ENCODE data around the gene CHRM4.

CHRM4 gene

DNA sequence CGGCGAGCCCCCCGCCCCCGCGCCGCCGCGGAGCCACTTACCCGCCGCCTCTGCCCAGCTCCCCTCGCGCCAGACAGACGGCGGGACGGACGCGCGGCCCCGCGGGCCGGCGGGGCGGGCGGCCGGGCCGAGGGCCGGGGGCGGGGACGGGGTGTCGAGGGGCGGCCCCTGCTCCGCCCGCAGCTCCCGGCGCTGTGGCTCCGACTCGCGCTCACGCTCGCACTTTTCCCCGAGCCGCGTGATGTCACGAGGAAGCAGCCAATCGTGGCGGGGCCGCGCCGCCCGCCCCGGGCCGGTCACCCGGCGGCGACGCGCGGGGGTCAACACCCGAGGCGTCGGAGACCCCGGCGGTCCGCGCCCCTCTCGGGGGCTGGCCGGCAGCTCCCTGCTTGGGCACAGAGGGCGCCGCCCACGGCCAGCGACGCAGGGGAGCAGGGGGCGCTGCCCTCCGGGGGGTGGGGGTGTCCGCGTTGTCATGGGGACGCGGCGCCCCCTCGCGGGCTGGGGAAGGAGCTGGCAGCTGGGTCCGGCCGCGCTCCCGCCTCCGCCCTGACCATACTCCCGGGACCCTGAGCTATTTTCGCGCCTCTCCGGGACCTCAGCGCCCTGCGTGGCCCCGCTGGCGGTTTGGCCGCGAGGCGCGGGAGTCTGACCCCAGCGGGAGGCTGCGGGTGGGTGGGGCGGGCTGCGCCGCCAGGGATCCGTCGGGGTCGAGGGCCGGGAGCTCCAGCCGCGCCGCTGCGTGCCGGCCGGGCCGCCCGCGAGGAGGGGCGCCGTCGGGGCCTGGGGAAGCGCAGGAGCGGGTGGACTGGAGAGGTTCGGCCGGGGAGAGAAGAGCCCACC is at the start of gene CHRM4:
Gene CHRM4 (minus strand): TSS at position 199 of the 843 bp plus-strand sequence. CDS start 5,219 bp downstream, outside the sequence.
- DNase-seq, result no peak

DNA sequence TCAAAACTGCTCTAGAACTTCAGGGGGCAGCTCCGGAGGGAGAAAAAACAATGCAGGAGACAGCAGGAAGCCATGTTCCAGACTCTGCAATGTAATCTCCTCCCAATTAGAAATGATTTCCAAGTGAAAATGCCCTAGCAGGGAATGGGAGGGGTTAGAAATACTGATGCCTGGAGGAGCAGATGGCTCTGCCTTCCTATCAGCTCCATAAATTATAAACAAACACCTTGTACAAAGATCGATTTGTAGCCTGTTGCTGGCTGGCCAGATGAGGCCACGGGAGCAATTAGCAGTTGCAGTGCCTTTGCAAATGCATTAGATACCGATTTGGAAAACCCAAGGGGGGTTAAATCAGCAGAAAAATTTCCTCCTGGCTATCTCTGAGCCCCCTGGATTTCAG is 46.6 kb upstream of the CHRM4 start:
- DNase-seq, result no peak

- DNase-seq, result no peak
Observed at GRCh38 chr11:46437122-46437689, 45.6 kb upstream of the CHRM4 start.

GRCh38 chr11:46436113-46436512 is 44.5 kb upstream of the CHRM4 start:
- no peak for DNase-seq

GRCh38 chr11:46435679-46436078 is 44.1 kb upstream of the CHRM4 start:
- no peak for DNase-seq

GRCh38 chr11:46431211-46431610 is 39.6 kb upstream of the CHRM4 start:
- DNase-seq, result no peak

- DNase-seq, result no peak
Observed at GRCh38 chr11:46429717-46430116, 38.1 kb upstream of the CHRM4 start.

DNA sequence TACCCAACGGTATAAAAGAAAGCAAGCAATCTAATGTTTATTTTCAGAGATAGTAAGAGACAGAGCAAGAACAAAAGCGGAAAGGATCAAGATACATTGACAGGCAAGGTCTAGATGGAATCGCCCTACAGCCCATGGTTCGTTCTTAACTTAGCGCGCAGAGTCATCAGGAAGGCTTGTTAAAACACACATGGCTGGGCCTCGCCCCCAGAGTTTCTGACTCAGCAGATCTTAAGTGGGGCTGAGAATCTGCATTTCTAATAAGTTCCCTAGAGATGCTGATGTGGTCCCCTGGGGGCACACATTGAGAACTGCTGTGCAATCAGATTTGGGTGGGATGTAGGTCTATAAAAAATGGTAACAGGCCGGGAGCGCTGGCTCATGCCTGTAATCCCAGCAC is 35.8 kb upstream of the CHRM4 start:
- no peak for DNase-seq

GRCh38 chr11:46426233-46426991 is 34.8 kb upstream of the CHRM4 start:
- DNase-seq, result no peak

DNA sequence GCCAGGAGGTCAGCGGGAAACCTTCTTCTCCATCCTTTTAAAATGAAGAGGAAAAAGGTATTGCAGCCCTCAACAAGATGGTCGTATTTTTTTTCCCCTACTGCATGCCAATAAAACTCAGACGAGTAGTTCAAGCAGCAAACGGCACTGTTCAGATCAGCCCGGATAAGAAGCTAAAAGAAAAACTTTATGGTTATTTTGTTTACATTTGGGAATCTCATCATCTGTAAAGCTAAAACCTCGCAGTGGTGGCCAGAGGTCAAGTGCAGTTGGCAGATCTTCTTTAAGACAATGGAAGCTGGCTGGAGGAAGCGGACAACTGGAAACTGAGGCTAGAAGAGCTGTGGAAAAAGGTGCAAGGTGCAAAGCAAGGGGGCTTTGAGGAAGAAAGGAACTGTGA is 31.0 kb upstream of the CHRM4 start:
- no peak for DNase-seq

DNA sequence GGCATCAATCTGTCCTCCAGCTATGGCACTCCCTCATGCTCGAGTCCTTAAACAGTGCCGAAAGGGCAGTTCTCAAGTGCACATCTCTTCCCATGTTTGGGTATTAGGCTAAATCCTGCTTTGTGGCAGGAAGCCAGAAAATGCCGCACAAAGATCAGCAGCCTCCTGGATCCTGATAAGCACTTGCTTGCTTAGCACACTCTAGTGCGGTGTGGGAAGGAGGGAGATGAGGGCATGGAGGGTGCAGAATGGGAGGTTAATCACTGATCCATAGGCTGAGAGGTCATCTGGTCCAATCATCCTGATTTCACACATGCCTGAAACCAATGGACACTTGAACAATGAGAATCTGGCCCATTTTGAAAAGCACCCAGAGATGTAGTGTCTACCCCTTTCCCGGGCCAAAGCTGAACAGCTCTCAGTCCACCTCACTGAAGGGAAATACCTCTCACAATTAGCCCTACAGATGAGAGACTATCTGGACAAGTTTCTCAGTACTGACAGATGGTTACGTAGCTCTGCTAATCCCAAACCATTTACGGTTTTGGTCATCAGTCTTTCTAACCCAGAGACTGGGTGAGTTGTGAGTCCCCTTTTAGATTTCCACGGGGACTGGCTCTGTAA is 29.8 kb upstream of the CHRM4 start:
- no peak for DNase-seq

- no peak for DNase-seq
Observed at GRCh38 chr11:46420513-46420912, 28.9 kb upstream of the CHRM4 start.

DNA sequence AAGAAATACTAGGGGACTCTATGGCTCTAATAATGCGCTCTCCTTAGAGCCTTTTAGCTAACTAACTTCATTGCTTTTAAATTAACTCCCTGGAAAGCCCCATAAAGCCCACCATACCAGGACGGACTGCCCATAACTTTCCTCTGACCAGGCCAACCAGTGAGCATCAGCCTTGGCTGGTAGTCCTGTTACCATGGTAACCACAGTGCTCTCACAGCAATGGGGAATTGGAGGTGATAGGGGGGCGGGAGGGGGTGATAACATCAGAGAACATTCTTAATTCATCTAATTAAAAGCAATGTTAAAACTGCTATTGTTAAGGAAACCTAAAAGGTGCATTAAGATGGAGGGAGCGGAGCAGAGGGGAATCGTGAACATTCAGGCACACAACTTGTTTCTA is 27.2 kb upstream of the CHRM4 start:
- DNase-seq, result no peak

DNA sequence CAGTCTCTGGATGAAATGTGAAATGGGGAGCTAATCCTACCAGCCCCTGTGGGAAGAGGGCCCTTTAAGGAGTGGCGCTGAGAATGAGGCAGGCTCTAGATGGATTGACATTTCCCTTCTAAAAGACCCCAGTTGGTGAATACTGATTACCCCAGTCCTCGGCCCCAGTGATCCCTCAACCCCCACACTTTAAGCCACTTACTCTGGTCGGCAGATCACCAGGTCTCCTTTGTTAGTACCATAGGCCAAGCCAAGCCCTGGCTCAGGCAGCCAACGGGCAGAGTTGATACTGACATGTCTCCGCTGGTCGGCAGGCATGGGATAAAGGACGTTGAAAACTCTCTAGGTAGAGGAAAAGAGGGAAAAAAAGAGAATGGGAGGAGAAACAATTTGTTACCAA is 26.1 kb upstream of the CHRM4 start:
- no peak for DNase-seq

DNA sequence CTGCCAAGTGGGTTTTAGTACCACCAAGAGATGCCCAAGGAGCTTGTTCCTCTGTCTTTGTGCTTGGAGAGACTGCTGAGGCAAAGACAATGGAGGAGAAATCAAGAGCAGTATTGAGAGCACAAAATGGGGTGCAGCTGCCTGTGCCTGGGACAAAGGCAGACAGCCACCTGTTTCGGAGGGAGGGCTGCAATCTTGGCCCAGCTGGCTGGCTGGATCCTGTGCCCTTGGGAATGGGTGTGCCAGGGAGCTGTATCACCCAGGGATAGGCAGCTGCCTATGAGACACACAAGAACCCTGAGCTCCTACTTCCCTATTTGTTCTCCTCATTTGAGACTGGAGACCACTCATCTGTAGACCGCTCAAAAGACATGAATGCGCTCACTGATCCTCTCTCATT is 23.3 kb upstream of the CHRM4 start:
- no peak for DNase-seq

DNA sequence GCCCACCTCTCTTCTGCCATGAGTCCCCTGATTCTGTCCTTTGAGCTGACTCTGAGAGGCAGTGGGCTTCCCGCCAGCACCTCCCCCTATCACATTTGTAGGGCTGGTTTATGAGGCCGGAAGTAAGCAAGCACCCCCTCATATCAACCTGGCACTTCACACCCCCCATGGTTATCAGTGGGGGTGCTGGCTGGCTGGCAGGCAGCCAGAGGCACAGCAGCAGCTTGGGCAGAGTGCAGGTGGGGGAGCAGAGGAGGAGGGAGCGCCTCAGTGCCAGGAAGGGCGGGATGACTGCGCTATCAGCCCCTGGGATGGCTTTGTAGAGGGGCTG is 22.9 kb upstream of the CHRM4 start:
- no peak for DNase-seq

DNA sequence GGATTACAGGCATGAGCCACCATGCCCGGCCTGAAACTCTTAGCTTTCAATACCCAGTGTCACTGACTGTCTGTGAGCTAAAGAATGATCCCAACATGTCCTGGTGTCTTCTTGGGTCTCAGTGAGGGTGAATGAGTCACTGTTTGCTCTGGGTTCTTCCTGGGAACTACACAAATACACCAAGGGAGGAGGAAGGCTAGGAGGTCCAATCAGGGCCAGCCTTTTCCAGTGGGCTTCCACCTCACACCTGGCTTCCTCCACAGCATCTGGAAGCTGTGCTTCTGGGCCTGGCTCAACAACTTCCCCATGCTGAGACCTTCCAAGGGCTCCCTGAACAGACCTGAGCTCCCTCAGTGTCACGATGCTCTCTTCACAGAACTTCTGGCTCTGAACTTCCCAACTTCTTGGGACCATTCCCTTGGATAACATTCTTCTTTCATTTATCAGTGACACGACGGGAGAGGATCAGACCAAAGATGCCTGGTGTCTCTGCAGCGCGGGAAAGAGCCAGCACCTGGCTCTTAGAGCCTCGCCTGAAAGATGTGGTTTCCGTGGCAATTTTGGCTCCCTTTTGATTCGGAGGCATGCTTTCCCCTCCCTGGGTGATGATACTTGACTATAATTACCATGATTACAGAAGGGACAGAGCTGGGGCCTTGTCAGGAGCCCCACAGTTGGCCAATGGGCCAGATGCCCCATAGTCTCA is 22.3 kb upstream of the CHRM4 start:
- DNase-seq, result no peak

DNA sequence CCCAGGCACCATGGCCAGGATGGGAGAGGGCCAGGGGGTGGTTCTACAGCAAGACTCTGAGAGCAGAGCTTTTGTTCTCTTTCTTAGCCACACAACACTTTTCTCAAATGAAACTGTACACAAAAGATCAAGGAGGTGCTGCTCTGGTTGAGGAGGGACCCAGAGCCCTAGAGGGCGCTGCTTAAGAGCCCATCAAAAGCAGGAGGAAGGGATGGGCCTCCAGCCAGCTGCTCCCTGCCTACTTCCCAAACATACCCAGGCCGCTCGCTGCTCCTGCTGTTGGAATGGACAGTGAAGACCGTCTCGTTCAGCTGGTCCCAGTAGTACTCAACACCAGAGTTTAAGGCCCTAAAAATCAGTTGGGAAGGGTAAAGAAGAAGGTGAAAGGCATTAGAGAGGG is 18.4 kb upstream of the CHRM4 start:
- DNase-seq, result no peak

DNA sequence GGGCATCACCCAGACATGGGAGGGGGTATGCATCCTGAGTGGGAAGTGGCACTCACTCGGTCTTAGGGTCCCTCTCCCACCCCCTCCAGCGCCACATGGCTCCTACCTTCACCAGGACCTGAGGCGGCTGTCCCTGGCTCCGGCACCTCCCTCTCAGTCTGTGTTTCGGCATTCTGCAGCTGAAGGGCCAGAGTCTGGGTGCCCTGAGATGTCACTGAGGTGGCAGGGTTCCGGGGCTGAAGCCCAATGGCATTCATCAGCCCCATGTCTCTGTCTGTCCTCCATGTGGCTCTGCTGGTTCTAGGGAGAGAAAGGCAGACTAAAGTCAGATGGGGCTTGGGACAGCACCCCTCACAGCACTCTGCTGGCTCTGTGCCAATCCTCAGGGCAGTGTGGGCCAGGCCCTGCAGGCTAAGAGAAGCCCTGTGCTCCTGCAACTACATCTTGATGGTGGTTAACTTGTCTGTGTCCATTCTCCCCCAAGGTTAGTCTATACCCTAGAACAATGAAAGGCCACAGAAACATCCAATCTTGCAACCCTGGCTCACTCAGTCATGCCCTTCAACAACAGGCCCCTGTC is 16.9 kb upstream of the CHRM4 start:
- no peak for DNase-seq

DNA sequence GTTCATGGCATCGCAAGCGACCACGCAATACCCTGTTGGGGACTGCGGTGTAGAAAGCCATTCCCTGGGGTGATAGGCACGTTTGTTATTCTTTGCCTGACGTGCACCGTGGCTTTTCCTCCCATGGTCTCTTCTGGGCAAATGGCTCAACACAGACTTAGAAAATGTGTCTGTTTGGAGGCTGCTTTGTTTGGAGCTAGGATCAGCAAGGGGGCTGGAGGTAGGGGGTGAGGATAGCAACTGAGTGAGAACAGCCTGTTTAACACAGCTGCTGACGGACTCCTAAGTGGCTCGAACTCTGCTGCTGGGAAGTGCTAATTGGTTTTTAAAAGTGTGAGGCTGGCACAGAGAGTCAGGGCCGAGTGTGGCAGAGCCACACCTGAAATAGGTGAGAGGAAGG is 16.1 kb upstream of the CHRM4 start:
- DNase-seq, result no peak

DNA sequence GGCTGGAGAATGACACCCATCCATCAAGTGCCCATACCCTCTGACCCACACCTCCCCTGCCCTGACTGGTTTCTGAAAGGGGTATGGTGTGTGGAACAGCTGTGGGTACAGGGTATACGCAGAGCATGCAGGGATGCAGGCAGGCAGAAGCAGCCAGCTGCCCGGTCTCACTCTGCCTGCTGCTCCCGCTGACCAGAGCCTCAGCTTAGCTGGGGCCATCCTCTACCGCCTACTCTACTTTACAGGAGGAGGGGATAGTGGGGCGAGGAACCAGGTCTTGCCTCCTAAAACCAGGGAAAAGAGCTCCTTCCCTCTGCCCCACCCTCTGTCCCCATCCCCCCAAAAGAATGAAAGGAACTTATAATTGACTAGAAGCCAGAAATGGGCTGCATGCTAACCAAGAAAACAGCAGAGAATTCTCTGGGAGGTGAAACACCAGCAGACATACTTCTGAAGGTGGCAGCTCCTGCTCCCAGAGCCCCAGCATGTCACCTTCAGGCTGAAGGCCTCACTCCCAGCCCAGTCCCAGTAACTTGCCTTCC is 13.0 kb upstream of the CHRM4 start:
- DNase-seq, result no peak

Measured in CD4-positive, alpha-beta T cell treated with Interleukin-17A for 1 hour (primary cell).